Subcutaneous adipose tissue (tissue), 4 donors: ENCODE data around the gene CD93. TPM values are rescaled to one million over a fixed set of nuclear protein-coding genes. Genes with fewer than 3 reads are reported as not detected.

Experiments
- CTCF ChIP-seq: fragments of 450-650 bp; IDR thresholded peaks from one replicate; pipeline ENCODE4 v1.5.1; 2016; ENCODE audit warnings: low read depth, mild to moderate bottlenecking, control low read depth, antibody characterized with exemption, moderate library complexity
- total RNA-seq, 4 donors: library from RNA; depleted of rRNA; stranded (reverse); fragments of >200 nt; gene quantifications; one replicate each; pipeline ENCODE4 v1.1.0, GENCODE V29; 2016

CD93 gene
- total RNA-seq, 4 donors from 2014 or later, result 47.8 to 82.9 (median 61.0) TPM

- TF ChIP-seq CTCF, result no peak
Observed at GRCh38 chr20:23125159-23125558, 39.0 kb upstream of the CD93 start.

- TF ChIP-seq CTCF, result no peak
Observed at GRCh38 chr20:23123886-23124285, 37.8 kb upstream of the CD93 start.

- TF ChIP-seq CTCF, result no peak
Observed at GRCh38 chr20:23122796-23123655, 36.9 kb upstream of the CD93 start.

GRCh38 chr20:23122321-23122720 is 36.2 kb upstream of the CD93 start:
- no peak for TF ChIP-seq CTCF

- TF ChIP-seq CTCF, result no peak
Observed at GRCh38 chr20:23121751-23122320, 35.7 kb upstream of the CD93 start.

GRCh38 chr20:23120936-23121750 is 35.0 kb upstream of the CD93 start:
- TF ChIP-seq CTCF, result no peak

- TF ChIP-seq CTCF, result no peak
Observed at GRCh38 chr20:23120261-23120660, 34.1 kb upstream of the CD93 start.
